CD14-positive monocyte (primary cell): Measurements from ENCODE around the gene SLC22A1. TPM values are rescaled to one million over a fixed set of nuclear protein-coding genes. Genes with fewer than 3 reads are reported as not detected.

Experiments used
- DNase-seq, 3 donors: peaks; one replicate each; pipeline ENCODE4 v3.0.0-alpha.2; 2011 to 2022
- H2AFZ ChIP-seq: 2 replicates; pipeline ENCODE4 v1.6.0; 2012; ENCODE audit warnings: mild to moderate bottlenecking, low read depth, low read length, inconsistent platforms; ENCODE audit not compliant: insufficient read depth, poor library complexity, severe bottlenecking
- H3K27ac ChIP-seq, 2 donors: 1 replicate in 1 of 2; 2 replicates in 1 of 2; pipeline ENCODE4 v1.5.1; 2012 to 2013; ENCODE audit warnings: low read length in 2 of 2, control low read depth in 1 of 2, inconsistent platforms in 1 of 2, low read depth in 1 of 2, mild to moderate bottlenecking in 1 of 2
- H3K27me3 ChIP-seq, 2 donors: one replicate each; pipeline versions ENCODE4 v1.6.0 to v1.6.1; 2011 to 2013; ENCODE audit warnings: low read length in 2 of 2; ENCODE audit not compliant: control insufficient read depth in 2 of 2, insufficient read depth in 2 of 2
- H3K36me3 ChIP-seq, 2 donors: replicated peaks in 1 of 2; 1 replicate in 1 of 2; 2 replicates in 1 of 2; pipeline versions ENCODE4 v1.5.1 to v1.6.1; 2012 to 2013; ENCODE audit warnings: low read length in 2 of 2, control low read depth in 1 of 2, inconsistent platforms in 1 of 2, mild to moderate bottlenecking in 1 of 2; ENCODE audit not compliant: insufficient read depth in 2 of 2, control insufficient read depth in 1 of 2
- H3K4me1 ChIP-seq, 2 donors: 1 replicate in 1 of 2; 2 replicates in 1 of 2; pipeline versions ENCODE4 v1.5.1 to v1.6.1; 2012 to 2013; ENCODE audit warnings: low read length in 2 of 2, control low read depth in 1 of 2, inconsistent platforms in 1 of 2, mild to moderate bottlenecking in 1 of 2, moderate library complexity in 1 of 2; ENCODE audit not compliant: insufficient read depth in 2 of 2, control insufficient read depth in 1 of 2
- H3K4me2 ChIP-seq: replicated peaks from 2 replicates; pipeline ENCODE3; 2012; ENCODE audit warnings: low read length, moderate library complexity, mild to moderate bottlenecking; ENCODE audit not compliant: poor library complexity, severe bottlenecking; ENCODE audit errors: extremely low read depth
- H3K4me3 ChIP-seq, 3 experiments: fragments of 200-600 bp in 1 of 3; sonication (generic) in 1 of 3; replicated peaks in 1 of 3; 1 replicate in 2 of 3; 2 replicates in 1 of 3; pipeline ENCODE4 v1.5.1; 2011 to 2013; ENCODE audit warnings: low read length in 3 of 3, mild to moderate bottlenecking in 3 of 3, control low read depth in 2 of 3, low read depth in 2 of 3, inconsistent platforms in 1 of 3, moderate library complexity in 1 of 3
- H3K79me2 ChIP-seq: 2 replicates; pipeline ENCODE4 v1.6.0; 2012; ENCODE audit warnings: mild to moderate bottlenecking, control low read depth, inconsistent platforms, low read length, moderate library complexity; ENCODE audit not compliant: insufficient read depth
- H3K9ac ChIP-seq: 2 replicates; pipeline ENCODE4 v1.6.0; 2017; ENCODE audit warnings: low read length, mild to moderate bottlenecking; ENCODE audit not compliant: insufficient read depth, poor library complexity, severe bottlenecking
- H3K9me3 ChIP-seq, 2 donors: replicated peaks in 1 of 2; 1 replicate in 1 of 2; 2 replicates in 1 of 2; pipeline versions ENCODE4 v1.5.1 to v1.6.1; 2012 to 2013; ENCODE audit warnings: low read length in 2 of 2, control low read depth in 1 of 2; ENCODE audit not compliant: control insufficient read depth in 1 of 2, insufficient read depth in 1 of 2
- H4K20me1 ChIP-seq: 2 replicates; pipeline ENCODE4 v1.6.0; 2012; ENCODE audit warnings: mild to moderate bottlenecking, low read length, control low read depth, moderate library complexity; ENCODE audit not compliant: insufficient read depth
- H3K27ac Mint-ChIP-seq, 7 donors: one replicate each; pipeline ENCODE4 v1.8.0; 2020; ENCODE audit warnings: mild to moderate bottlenecking in 7 of 7, mixed read lengths in 7 of 7, moderate library complexity in 6 of 7, inconsistent platforms in 2 of 7
- H3K27me3 Mint-ChIP-seq, 3 donors: one replicate each; pipeline ENCODE4 v1.8.0; 2021 to 2022; ENCODE audit warnings: low read depth in 3 of 3, mild to moderate bottlenecking in 3 of 3, mixed read lengths in 3 of 3, moderate library complexity in 3 of 3, inconsistent platforms in 1 of 3
- H3K36me3 Mint-ChIP-seq, 2 donors: one replicate each; pipeline ENCODE4 v1.8.0; 2020; ENCODE audit warnings: mixed read lengths in 2 of 2, inconsistent platforms in 1 of 2, mild to moderate bottlenecking in 1 of 2
- H3K4me1 Mint-ChIP-seq: one replicate; pipeline ENCODE4 v1.8.0; 2020; ENCODE audit warnings: mild to moderate bottlenecking, mixed read lengths
- H3K4me3 Mint-ChIP-seq, 2 donors: one replicate each; pipeline ENCODE4 v1.8.0; 2020; ENCODE audit warnings: mild to moderate bottlenecking in 2 of 2, mixed read lengths in 2 of 2, moderate library complexity in 1 of 2
- H3K9me3 Mint-ChIP-seq, 7 donors: one replicate each; pipeline ENCODE4 v1.8.0; 2020 to 2022; ENCODE audit warnings: mixed read lengths in 7 of 7, mild to moderate bottlenecking in 6 of 7, moderate library complexity in 6 of 7, inconsistent platforms in 2 of 7
- WGBS: methylation state at CpG from one replicate; pipeline ENCODE4 v1.1.5; 2013; ENCODE audit warnings: missing lambda C conversion rate; ENCODE audit not compliant: insufficient coverage; 5-methylcytosine and 5-hydroxymethylcytosine counted together
- intact Hi-C, 2 donors: fragments of 100-400 bp; cut with micrococcal nuclease; formaldehyde crosslinking; loops; one replicate each; pipeline versions ENCODE4 v1.15.0 to v1.15.1; 2023
- polyA plus RNA-seq, 3 donors: library from polyadenylated mRNA; depleted of rRNA in 1 of 3; unstranded in 2 of 3; stranded (reverse) in 1 of 3; fragments of 300-500 nt in 2 of 3; fragments of >200 nt in 1 of 3; fragmentation: Illumina TruSeq in 2 of 3; gene quantifications; 1 replicate in 2 of 3; 2 replicates in 1 of 3; pipeline ENCODE4 v1.2.3, GENCODE V29; 2012 to 2021
- TF ChIP-seq, protein P1 (sequence below): fragments of 200-600 bp; IDR thresholded peaks from one replicate; pipeline ENCODE4 v1.8.0; 2022; ENCODE audit warnings: antibody characterized with exemption, mild to moderate bottlenecking

SLC22A1 gene
- polyA plus RNA-seq, 3 donors = 0.36 to 0.48 TPM; not detected in 1

DNA sequence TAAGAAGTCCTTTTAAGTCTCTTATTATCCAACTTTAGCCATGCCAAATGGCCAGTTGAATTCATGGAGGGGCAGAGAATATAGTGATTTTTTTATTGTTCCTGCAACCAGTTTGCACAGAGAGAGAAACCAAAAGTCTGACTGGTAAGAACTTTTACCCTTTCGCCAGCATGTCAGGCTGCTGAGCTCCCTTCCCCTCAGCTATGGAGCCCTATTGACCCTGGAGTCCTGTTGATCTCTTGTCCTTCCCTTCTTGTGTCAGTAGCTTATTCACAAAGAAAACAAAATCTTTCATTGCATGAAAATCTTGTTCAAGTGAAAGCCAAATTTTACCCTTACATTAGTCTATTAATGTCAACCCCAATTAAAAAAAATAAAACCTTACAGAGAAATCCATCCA, 1.5 kb upstream of the SLC22A1 start:
- Mint-ChIP-seq H3K27ac (no peak overlapping the region), H3K27me3 (peaks cover 8 to 16% (median 9%) of the 10 kb centered on the region in 3 donors), H3K4me1 (no peaks in the 10 kb centered on the region), H3K9me3 (peaks cover 7 to 20% (median 16%) of the 10 kb centered on the region in 7 donors), H3K36me3 (no peaks in the 10 kb centered on the region), H3K4me3 (no peak overlapping the region)
- Histone ChIP-seq H3K27me3 (no peaks in the 10 kb centered on the region), H3K4me1 (no peaks in the 10 kb centered on the region), H3K4me2 (no peak overlapping the region), H2AFZ (no peak overlapping the region), H3K4me3 (no peak overlapping the region), H3K27ac (no peak overlapping the region), H3K36me3 (no peaks in the 10 kb centered on the region), H4K20me1 (no peaks in the 10 kb centered on the region), H3K9me3 (peaks cover 9 to 26% of the 10 kb centered on the region in 2 donors), H3K9ac (no peak overlapping the region), H3K79me2 (no peaks in the 10 kb centered on the region)
- no peak for DNase-seq
- intact Hi-C loops = no loop called here
- TF ChIP-seq, protein P1, sequence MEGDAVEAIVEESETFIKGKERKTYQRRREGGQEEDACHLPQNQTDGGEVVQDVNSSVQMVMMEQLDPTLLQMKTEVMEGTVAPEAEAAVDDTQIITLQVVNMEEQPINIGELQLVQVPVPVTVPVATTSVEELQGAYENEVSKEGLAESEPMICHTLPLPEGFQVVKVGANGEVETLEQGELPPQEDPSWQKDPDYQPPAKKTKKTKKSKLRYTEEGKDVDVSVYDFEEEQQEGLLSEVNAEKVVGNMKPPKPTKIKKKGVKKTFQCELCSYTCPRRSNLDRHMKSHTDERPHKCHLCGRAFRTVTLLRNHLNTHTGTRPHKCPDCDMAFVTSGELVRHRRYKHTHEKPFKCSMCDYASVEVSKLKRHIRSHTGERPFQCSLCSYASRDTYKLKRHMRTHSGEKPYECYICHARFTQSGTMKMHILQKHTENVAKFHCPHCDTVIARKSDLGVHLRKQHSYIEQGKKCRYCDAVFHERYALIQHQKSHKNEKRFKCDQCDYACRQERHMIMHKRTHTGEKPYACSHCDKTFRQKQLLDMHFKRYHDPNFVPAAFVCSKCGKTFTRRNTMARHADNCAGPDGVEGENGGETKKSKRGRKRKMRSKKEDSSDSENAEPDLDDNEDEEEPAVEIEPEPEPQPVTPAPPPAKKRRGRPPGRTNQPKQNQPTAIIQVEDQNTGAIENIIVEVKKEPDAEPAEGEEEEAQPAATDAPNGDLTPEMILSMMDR = no peak
- 100% methylated on average over 1 of the region's 1 CpG for WGBS

DNA sequence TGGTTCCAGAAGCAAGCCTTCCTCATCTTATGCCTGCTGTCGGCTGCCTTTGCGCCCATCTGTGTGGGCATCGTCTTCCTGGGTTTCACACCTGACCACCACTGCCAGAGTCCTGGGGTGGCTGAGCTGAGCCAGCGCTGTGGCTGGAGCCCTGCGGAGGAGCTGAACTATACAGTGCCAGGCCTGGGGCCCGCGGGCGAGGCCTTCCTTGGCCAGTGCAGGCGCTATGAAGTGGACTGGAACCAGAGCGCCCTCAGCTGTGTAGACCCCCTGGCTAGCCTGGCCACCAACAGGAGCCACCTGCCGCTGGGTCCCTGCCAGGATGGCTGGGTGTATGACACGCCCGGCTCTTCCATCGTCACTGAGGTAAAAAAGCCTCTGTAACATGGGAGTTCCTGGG, 366 bp downstream of the SLC22A1 start:
- TF ChIP-seq, protein P1 = no peak
- Histone ChIP-seq H3K4me2 (no peak overlapping the region), H3K9me3 (peaks cover 9 to 17% of the 10 kb centered on the region in 2 donors), H3K9ac (no peak overlapping the region), H3K27me3 (no peaks in the 10 kb centered on the region), H3K4me1 (no peaks in the 10 kb centered on the region), H2AFZ (no peak overlapping the region), H3K4me3 (no peak overlapping the region), H4K20me1 (no peaks in the 10 kb centered on the region), H3K36me3 (no peaks in the 10 kb centered on the region), H3K79me2 (no peaks in the 10 kb centered on the region), H3K27ac (no peak overlapping the region)
- no peak overlapping the region for H3K4me3 Mint-ChIP-seq
- H3K27me3 Mint-ChIP-seq = peaks cover 5 to 12% (median 9%) of the 10 kb centered on the region in 3 donors
- intact Hi-C loops = no loop called here
- no peak overlapping the region for H3K27ac Mint-ChIP-seq
- peaks cover 6 to 14% (median 12%) of the 10 kb centered on the region in 7 donors for H3K9me3 Mint-ChIP-seq
- 99% methylated on average over 7 of the region's 14 CpGs for WGBS
- H3K36me3 Mint-ChIP-seq = no peaks in the 10 kb centered on the region
- no peak for DNase-seq
- H3K4me1 Mint-ChIP-seq = no peaks in the 10 kb centered on the region
